Tibial nerve (tissue), 4 donors: Measurements from ENCODE around the gene SIGLECL1.

ENCODE experiments used
- CTCF ChIP-seq, 5 experiments: fragments of 200-600 bp in 3 of 5; fragments of 450-650 bp in 2 of 5; sonication (generic) in 3 of 5; IDR thresholded peaks; one replicate each; pipeline ENCODE4 v1.5.1; 2016 to 2019; ENCODE audit warnings: antibody characterized with exemption in 5 of 5, mild to moderate bottlenecking in 3 of 5, moderate library complexity in 2 of 5
- EP300 ChIP-seq, 2 donors: sonication (generic); formaldehyde crosslinking; IDR thresholded peaks; one replicate each; pipeline ENCODE4 v1.6.1; 2017; ENCODE audit warnings: antibody characterized with exemption in 2 of 2, mild to moderate bottlenecking in 1 of 2

GRCh38 chr19:51211833-51212232 lies 39.0 kb upstream of the SIGLECL1 start:
- TF ChIP-seq EP300 (IDR thresholded peaks at IDR 0.05): no peak
- no peak for TF ChIP-seq CTCF (IDR thresholded peaks at IDR 0.05)
